Measurements from ENCODE around the gene PDE9A.

- TF ChIP-seq POLR2AphosphoS5 (IDR thresholded peaks at IDR 0.05; ENCODE audit: low read depth, low read length), result no peak
- no peak for TF ChIP-seq REST (IDR thresholded peaks at IDR 0.05; ENCODE audit: insufficient read depth in 1 of 2, low read depth in 2 of 2, low read length in 2 of 2)
These were observed 6.6 kb upstream of the PDE9A start for GRCh38 chr21:42646836-42647235.
